ENCODE measurements around the gene MDFI. TPM values are rescaled to one million over a fixed set of nuclear protein-coding genes. Genes with fewer than 3 reads are reported as not detected.

The MDFI gene
- total RNA-seq, 2 donors from 2014 or later = 4.9 to 6.7 TPM

GRCh38 chr6:41622206-41622988 is 15.9 kb upstream of the MDFI start:
- DNase-seq (no peak), ATAC-seq (no peak)
- no peak for TF ChIP-seq POLR2A (IDR thresholded peaks at IDR 0.05)
- TF ChIP-seq, protein P1, sequence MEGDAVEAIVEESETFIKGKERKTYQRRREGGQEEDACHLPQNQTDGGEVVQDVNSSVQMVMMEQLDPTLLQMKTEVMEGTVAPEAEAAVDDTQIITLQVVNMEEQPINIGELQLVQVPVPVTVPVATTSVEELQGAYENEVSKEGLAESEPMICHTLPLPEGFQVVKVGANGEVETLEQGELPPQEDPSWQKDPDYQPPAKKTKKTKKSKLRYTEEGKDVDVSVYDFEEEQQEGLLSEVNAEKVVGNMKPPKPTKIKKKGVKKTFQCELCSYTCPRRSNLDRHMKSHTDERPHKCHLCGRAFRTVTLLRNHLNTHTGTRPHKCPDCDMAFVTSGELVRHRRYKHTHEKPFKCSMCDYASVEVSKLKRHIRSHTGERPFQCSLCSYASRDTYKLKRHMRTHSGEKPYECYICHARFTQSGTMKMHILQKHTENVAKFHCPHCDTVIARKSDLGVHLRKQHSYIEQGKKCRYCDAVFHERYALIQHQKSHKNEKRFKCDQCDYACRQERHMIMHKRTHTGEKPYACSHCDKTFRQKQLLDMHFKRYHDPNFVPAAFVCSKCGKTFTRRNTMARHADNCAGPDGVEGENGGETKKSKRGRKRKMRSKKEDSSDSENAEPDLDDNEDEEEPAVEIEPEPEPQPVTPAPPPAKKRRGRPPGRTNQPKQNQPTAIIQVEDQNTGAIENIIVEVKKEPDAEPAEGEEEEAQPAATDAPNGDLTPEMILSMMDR (IDR thresholded peaks at IDR 0.05) = no peak
- Histone ChIP-seq H3K27ac (no peak overlapping the region), H3K36me3 (replicated peaks in 1 of 2; ENCODE audit: insufficient read depth in 1 of 2, low read depth in 2 of 2) (no peaks in the 10 kb centered on the region), H3K27me3 (no peaks in the 10 kb centered on the region), H3K4me1 (no peaks in the 10 kb centered on the region), H3K4me3 (no peak overlapping the region), H3K9me3 (no peaks in the 10 kb centered on the region)
- 57 to 61% methylated on average over 3 of the region's 3 CpGs for WGBS, 2 donors
- intact Hi-C loops (cut with DNase I) = no loop called here

DNA sequence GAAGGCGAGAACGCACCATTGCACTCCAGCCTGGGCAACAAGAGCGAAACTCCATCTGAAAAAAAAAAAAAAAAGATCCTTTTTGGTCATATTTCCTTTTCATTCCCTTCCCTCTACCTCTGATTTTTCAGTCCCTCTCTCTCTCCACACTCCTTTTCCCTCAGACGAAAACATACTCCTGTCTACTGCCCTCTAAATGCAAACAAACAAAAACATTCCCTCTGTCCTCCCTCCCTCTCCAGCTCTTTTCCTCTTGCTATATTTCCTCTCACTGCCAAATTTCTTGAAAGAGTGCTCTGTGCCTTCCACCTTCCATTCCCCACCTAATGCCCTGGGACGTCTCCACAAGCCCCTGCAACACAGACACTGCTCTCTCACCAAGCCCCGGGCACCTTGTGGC is 14.9 kb upstream of the MDFI start:
- 89 to 94% methylated on average over 6 of the region's 6 CpGs for WGBS, 2 donors
- DNase-seq (no peak), ATAC-seq (no peak)
- Histone ChIP-seq H3K9me3 (no peaks in the 10 kb centered on the region), H3K27ac (no peak overlapping the region), H3K36me3 (replicated peaks in 1 of 2; ENCODE audit: insufficient read depth in 1 of 2, low read depth in 2 of 2) (no peaks in the 10 kb centered on the region), H3K27me3 (no peaks in the 10 kb centered on the region), H3K4me3 (no peak overlapping the region), H3K4me1 (no peaks in the 10 kb centered on the region)
- TF ChIP-seq, protein P1 (IDR thresholded peaks at IDR 0.05) = no peak
- TF ChIP-seq POLR2A (IDR thresholded peaks at IDR 0.05) = no peak
- intact Hi-C loops (cut with DNase I) = no loop called here

DNA sequence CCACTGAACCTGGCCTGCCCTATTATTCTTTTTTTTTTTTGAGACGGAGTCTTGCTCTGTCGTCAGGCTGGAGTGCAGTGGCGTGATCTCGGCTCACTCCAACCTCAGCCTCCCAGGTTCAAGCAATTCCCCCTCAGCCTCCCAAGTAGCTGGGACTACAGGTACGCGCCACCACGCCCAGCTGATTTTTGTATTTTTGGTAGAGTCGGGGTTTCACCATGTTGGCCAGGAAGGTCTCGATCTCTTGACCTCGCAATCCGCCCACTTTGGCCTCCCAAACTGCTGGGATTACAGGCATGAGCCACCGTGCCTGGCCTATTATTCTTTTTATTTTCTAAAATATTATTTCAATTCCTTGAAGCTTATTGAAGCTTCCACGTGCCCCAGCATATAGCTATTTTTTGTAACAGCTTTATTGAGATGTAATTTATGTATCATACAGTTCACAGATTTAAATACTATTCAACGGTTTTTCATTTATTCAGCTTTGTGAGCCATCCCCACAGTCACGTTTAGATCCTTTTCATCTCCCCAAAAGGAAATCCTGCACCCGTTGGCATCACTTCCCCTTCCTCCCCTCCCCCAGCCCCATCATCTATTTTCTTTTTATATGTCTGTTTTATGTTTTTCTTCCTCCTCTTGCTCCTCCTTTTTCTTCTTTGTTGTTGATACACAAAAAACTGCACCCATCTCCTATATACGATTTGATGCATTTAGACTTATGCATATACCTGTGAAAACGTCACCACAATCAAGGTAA is 13.5 kb upstream of the MDFI start:
- intact Hi-C loops (cut with DNase I) = no loop called here
- WGBS, 2 donors = 79 to 80% methylated on average over 18 of the region's 18 CpGs
- Histone ChIP-seq H3K9me3 (no peaks in the 10 kb centered on the region), H3K27me3 (no peaks in the 10 kb centered on the region), H3K4me3 (no peak overlapping the region), H3K36me3 (replicated peaks in 1 of 2; ENCODE audit: insufficient read depth in 1 of 2, low read depth in 2 of 2) (no peaks in the 10 kb centered on the region), H3K27ac (no peak overlapping the region), H3K4me1 (no peaks in the 10 kb centered on the region)
- ATAC-seq (no peak), DNase-seq (no peak)
- TF ChIP-seq POLR2A (IDR thresholded peaks at IDR 0.05) = no peak
- TF ChIP-seq, protein P1 (IDR thresholded peaks at IDR 0.05) = no peak

DNA sequence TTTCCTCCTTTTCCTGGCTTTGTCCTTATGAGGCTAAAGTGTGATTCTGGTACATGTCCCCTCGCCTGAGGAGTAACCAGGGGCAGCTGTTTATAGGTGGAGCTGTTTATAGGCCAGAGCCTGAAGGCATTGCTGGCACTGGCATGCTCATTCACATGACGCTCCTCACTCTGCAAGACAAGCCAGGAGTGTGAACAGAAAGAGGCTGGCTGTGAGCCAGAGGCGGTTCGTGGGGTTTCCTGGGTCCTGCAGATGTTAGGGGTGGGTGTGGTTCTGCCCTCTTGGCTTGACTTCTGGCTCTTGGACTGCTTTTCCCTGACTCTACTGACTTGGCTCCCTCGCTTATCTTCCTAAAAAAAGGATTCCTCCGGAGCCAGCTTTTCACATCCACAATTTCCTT is 12.8 kb upstream of the MDFI start:
- Histone ChIP-seq H3K9me3 (no peaks in the 10 kb centered on the region), H3K36me3 (replicated peaks in 1 of 2; ENCODE audit: insufficient read depth in 1 of 2, low read depth in 2 of 2) (no peaks in the 10 kb centered on the region), H3K27me3 (no peaks in the 10 kb centered on the region), H3K4me1 (no peaks in the 10 kb centered on the region), H3K27ac (no peak overlapping the region), H3K4me3 (no peak overlapping the region)
- no peak for ATAC-seq
- DNase-seq = no peak
- intact Hi-C loops (cut with DNase I) = no loop called here
- 52 to 60% methylated on average over 5 to 6 of the region's 6 CpGs for WGBS, 2 donors
- TF ChIP-seq, protein P1 (IDR thresholded peaks at IDR 0.05) = no peak
- no peak for TF ChIP-seq POLR2A (IDR thresholded peaks at IDR 0.05)

All from body of pancreas (tissue), 4 donors.